Natural killer cell (primary cell): ENCODE data around the gene ZNF606. TPM values are rescaled to one million over a fixed set of nuclear protein-coding genes. Genes with fewer than 3 reads are reported as not detected.

Source experiments
- ATAC-seq, 3 donors: fragments of 150-1000 bp in 2 of 3; fragments of 200-7000 bp in 1 of 3; cut with Tn5 transposase; 1 replicate in 1 of 3; 2 replicates in 2 of 3; pipeline ENCODE4 v1.10.0; 2021; ENCODE audit warnings: mild to moderate bottlenecking in 2 of 3, moderate library complexity in 2 of 3
- DNase-seq, 2 donors: peaks; one replicate each; pipeline versions ENCODE4 v3.0.0 to v3.0.0-alpha.2; 2013 to 2021; ENCODE audit warnings: mixed read lengths in 1 of 2
- H3K27ac ChIP-seq: one replicate; pipeline ENCODE4 v1.5.1; 2013; ENCODE audit warnings: mild to moderate bottlenecking, low read length
- H3K27me3 ChIP-seq: one replicate; pipeline ENCODE4 v1.6.1; 2013; ENCODE audit warnings: low read length; ENCODE audit not compliant: control insufficient read depth, insufficient read depth
- H3K36me3 ChIP-seq: one replicate; pipeline ENCODE4 v1.6.1; 2013; ENCODE audit warnings: low read length; ENCODE audit not compliant: control insufficient read depth, insufficient read depth
- H3K4me1 ChIP-seq: one replicate; pipeline ENCODE4 v1.6.1; 2013; ENCODE audit warnings: low read length; ENCODE audit not compliant: control insufficient read depth, insufficient read depth
- H3K4me3 ChIP-seq: one replicate; pipeline ENCODE4 v1.5.1; 2013; ENCODE audit warnings: low read length
- H3K9me3 ChIP-seq: one replicate; pipeline ENCODE4 v1.6.1; 2013; ENCODE audit warnings: low read length; ENCODE audit not compliant: control insufficient read depth, insufficient read depth
- H3K27ac Mint-ChIP-seq, 2 donors: one replicate each; pipeline ENCODE4 v1.8.0; 2022; ENCODE audit warnings: mild to moderate bottlenecking in 2 of 2, mixed read lengths in 2 of 2, moderate library complexity in 1 of 2
- H3K27me3 Mint-ChIP-seq, 2 donors: one replicate each; pipeline ENCODE4 v1.8.0; 2022; ENCODE audit warnings: low read depth in 2 of 2, mixed read lengths in 2 of 2
- H3K36me3 Mint-ChIP-seq: one replicate; pipeline ENCODE4 v1.8.0; 2022; ENCODE audit warnings: mixed read lengths
- H3K4me1 Mint-ChIP-seq, 2 donors: one replicate each; pipeline ENCODE4 v1.8.0; 2022; ENCODE audit warnings: mixed read lengths in 2 of 2
- H3K4me3 Mint-ChIP-seq: one replicate; pipeline ENCODE4 v1.8.0; 2022; ENCODE audit warnings: mild to moderate bottlenecking, moderate library complexity, mixed read lengths
- H3K9me3 Mint-ChIP-seq, 2 donors: one replicate each; pipeline ENCODE4 v1.8.0; 2022; ENCODE audit warnings: mixed read lengths in 2 of 2
- WGBS: methylation state at CpG from one replicate; pipeline ENCODE4 v1.1.7; 2013; ENCODE audit warnings: missing lambda C conversion rate; ENCODE audit not compliant: insufficient coverage; 5-methylcytosine and 5-hydroxymethylcytosine counted together
- intact Hi-C: fragments of 100-400 bp; cut with micrococcal nuclease; formaldehyde crosslinking; loops from one replicate; pipeline ENCODE4 v1.14.2; 2022
- total RNA-seq, 4 donors: library from RNA; stranded (reverse); fragments of 120-200 nt in 1 of 4; gene quantifications; one replicate each; pipeline versions ENCODE4 v1.2.3 to v1.2.4, GENCODE V29; 2013 to 2022
- TF ChIP-seq, protein P1 (sequence below): fragments of 200-600 bp; IDR thresholded peaks from one replicate; pipeline ENCODE4 v1.8.0; 2022; ENCODE audit warnings: antibody characterized with exemption

ZNF606 gene
- total RNA-seq, 3 donors from 2014 or later (not counting 1 experiment from before 2014, with no cell fraction given): 8.9 to 13.5 (median 12.5) TPM

GRCh38 chr19:58033741-58034476 lies 31.3 kb upstream of the ZNF606 start, which contains the start of gene ZSCAN1:
Gene ZSCAN1, plus strand, starts transcription at chr19:58034025. Its CDS starts 3,812 bp downstream, at chr19:58037837.
- TF ChIP-seq, protein P1, sequence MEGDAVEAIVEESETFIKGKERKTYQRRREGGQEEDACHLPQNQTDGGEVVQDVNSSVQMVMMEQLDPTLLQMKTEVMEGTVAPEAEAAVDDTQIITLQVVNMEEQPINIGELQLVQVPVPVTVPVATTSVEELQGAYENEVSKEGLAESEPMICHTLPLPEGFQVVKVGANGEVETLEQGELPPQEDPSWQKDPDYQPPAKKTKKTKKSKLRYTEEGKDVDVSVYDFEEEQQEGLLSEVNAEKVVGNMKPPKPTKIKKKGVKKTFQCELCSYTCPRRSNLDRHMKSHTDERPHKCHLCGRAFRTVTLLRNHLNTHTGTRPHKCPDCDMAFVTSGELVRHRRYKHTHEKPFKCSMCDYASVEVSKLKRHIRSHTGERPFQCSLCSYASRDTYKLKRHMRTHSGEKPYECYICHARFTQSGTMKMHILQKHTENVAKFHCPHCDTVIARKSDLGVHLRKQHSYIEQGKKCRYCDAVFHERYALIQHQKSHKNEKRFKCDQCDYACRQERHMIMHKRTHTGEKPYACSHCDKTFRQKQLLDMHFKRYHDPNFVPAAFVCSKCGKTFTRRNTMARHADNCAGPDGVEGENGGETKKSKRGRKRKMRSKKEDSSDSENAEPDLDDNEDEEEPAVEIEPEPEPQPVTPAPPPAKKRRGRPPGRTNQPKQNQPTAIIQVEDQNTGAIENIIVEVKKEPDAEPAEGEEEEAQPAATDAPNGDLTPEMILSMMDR: no peak
- no peak within 1 kb of the TSS for H3K27ac ChIP-seq
- Mint-ChIP-seq H3K4me1 (peaks cover 0 to 9% of the 10 kb centered on the region in 2 donors), H3K4me3 (peak within 1 kb of the TSS; percentile 41), H3K27ac (peak within 1 kb of the TSS in 1 of 2 donors; percentile 73), H3K9me3 (peaks cover 6 to 11% of the 10 kb centered on the region in 2 donors), H3K27me3 (peaks cover 26 to 29% of the 10 kb centered on the region in 2 donors), H3K36me3 (peaks cover 24% of the 10 kb centered on the region)
- no peaks in the 10 kb centered on the region for H3K27me3 ChIP-seq
- H3K36me3 ChIP-seq: no peaks in the 10 kb centered on the region
- intact Hi-C loops: no loop called here
- no peak within 1 kb of the TSS for H3K4me3 ChIP-seq
- 10% methylated on average over 101 of the region's 101 CpGs for WGBS
- DNase-seq: peak; percentile 32 to 72
- peak; percentile 81 to 94 (median 93) for ATAC-seq
- peaks cover 14% of the 10 kb centered on the region for H3K9me3 ChIP-seq
- peaks cover 6% of the 10 kb centered on the region for H3K4me1 ChIP-seq

GRCh38 chr19:58024661-58025060 lies 22.0 kb upstream of the ZNF606 start:
- Histone ChIP-seq H3K27me3 (no peaks in the 10 kb centered on the region), H3K9me3 (peaks cover 5% of the 10 kb centered on the region), H3K27ac (no peak overlapping the region), H3K4me1 (no peaks in the 10 kb centered on the region), H3K4me3 (no peak overlapping the region), H3K36me3 (no peaks in the 10 kb centered on the region)
- 90% methylated on average over 12 of the region's 12 CpGs for WGBS
- no peak overlapping the region for H3K27ac Mint-ChIP-seq
- H3K4me3 Mint-ChIP-seq: no peak overlapping the region
- H3K36me3 Mint-ChIP-seq: no peaks in the 10 kb centered on the region
- peaks cover 0 to 5% of the 10 kb centered on the region in 2 donors for H3K27me3 Mint-ChIP-seq
- TF ChIP-seq, protein P1: no peak
- intact Hi-C loops: no loop called here
- no peaks in the 10 kb centered on the region for H3K4me1 Mint-ChIP-seq
- H3K9me3 Mint-ChIP-seq: peaks cover 3 to 5% of the 10 kb centered on the region in 2 donors
- ATAC-seq (no peak), DNase-seq (no peak)

DNA sequence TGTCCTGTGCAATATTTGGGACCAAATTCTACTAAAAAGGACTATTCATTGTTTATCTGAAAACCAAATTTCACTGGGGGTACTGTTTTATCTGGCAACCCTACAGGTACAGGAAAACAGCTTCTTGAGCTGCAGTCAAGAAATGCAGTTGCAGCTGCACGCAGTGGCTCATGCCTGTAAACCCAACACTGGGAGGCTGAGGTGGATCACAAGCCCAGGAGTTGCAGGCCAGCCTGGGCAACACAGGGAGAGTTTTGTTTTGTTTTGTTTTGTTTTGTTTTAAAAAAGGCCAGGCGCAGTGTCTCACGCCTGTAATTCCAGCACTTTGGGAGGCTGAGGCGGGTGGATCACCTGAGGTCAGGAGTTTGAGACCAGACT lies 19.7 kb upstream of the ZNF606 start:
- Histone ChIP-seq H3K9me3 (no peaks in the 10 kb centered on the region), H3K27ac (no peak overlapping the region), H3K36me3 (no peaks in the 10 kb centered on the region), H3K27me3 (no peaks in the 10 kb centered on the region), H3K4me1 (no peaks in the 10 kb centered on the region), H3K4me3 (no peak overlapping the region)
- 80% methylated on average over 4 of the region's 4 CpGs for WGBS
- peaks cover 0 to 2% of the 10 kb centered on the region in 2 donors for H3K27me3 Mint-ChIP-seq
- ATAC-seq: no peak
- DNase-seq: no peak
- no peaks in the 10 kb centered on the region for H3K36me3 Mint-ChIP-seq
- intact Hi-C loops: loop anchor here (1.0 kb wide), 1 partner anchor 133 kb away; no protein-coding TSS in a partner anchor
- H3K4me1 Mint-ChIP-seq: no peaks in the 10 kb centered on the region
- H3K4me3 Mint-ChIP-seq: no peak overlapping the region
- H3K27ac Mint-ChIP-seq: no peak overlapping the region
- TF ChIP-seq, protein P1: no peak
- peaks cover 3% of the 10 kb centered on the region in 2 donors for H3K9me3 Mint-ChIP-seq
